Measurements from ENCODE around the gene TCFL5.

- TF ChIP-seq YY1 (IDR thresholded peaks at IDR 0.05; ENCODE audit: insufficient read depth, insufficient read length) (no peak), ZNF274 (IDR thresholded peaks at IDR 0.05; ENCODE audit: low read depth, low read length) (no peak)
Measured at GRCh38 chr20:62854121-62854520, 7.5 kb downstream of the TCFL5 start.
